ENCODE data around the gene SLF2. TPM values are rescaled to one million over a fixed set of nuclear protein-coding genes. Genes with fewer than 3 reads are reported as not detected.

SLF2 gene
- total RNA-seq, 2 experiments from 2014 or later, result 29.0 to 31.9 TPM

DNA sequence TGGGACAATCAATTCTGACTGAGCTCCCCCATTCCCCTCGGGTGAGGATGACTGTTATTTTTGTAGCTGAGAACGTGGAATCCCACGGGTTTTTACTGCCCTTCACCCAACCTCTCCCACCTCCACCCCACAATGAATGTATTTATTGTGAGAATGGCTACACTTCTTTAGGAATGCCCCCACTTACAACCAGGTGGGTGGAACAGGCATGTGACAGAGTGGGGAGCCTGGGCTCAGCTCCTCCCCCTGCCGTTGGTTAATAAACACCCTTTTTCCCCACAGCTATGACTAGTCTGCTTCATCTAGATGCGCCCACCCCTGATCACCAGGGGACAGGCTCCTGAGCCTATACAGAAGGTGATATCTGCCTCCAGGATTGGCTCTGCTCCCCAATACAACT lies 72.6 kb downstream of the SLF2 start:
- no peaks in the 10 kb centered on the region for H3K27me3 Mint-ChIP-seq
- intact Hi-C loops (cut with micrococcal nuclease), result no loop called here
- no peak overlapping the region for H3K4me3 Mint-ChIP-seq
- peaks cover 31% of the 10 kb centered on the region for H3K4me1 Mint-ChIP-seq (ENCODE audit: low read depth)
- DNase-seq (no peak), ATAC-seq (no peak)
- no peaks in the 10 kb centered on the region for H3K9me3 Mint-ChIP-seq
- H3K27ac Mint-ChIP-seq, result no peak overlapping the region
- ChIA-PET POLR2A (interaction anchor here (1.1 to 1.3 kb wide), 3 partner anchors 11 to 20 kb away, joined by 3 to 5 read pairs (median 3); no protein-coding TSS in a partner anchor), CTCF (interaction anchor here (1.4 to 6.6 kb wide), 4 partner anchors 12 to 29 kb away, joined by 6 to 50 read pairs (median 8); partner anchors contain the start of genes LZTS2 and SEMA4G)
- H3K36me3 Mint-ChIP-seq (ENCODE audit: low read depth), result peaks cover 19% of the 10 kb centered on the region
- TF ChIP-seq, protein P1, sequence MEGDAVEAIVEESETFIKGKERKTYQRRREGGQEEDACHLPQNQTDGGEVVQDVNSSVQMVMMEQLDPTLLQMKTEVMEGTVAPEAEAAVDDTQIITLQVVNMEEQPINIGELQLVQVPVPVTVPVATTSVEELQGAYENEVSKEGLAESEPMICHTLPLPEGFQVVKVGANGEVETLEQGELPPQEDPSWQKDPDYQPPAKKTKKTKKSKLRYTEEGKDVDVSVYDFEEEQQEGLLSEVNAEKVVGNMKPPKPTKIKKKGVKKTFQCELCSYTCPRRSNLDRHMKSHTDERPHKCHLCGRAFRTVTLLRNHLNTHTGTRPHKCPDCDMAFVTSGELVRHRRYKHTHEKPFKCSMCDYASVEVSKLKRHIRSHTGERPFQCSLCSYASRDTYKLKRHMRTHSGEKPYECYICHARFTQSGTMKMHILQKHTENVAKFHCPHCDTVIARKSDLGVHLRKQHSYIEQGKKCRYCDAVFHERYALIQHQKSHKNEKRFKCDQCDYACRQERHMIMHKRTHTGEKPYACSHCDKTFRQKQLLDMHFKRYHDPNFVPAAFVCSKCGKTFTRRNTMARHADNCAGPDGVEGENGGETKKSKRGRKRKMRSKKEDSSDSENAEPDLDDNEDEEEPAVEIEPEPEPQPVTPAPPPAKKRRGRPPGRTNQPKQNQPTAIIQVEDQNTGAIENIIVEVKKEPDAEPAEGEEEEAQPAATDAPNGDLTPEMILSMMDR (IDR thresholded peaks at IDR 0.05), result no peak

- H3K27me3 Mint-ChIP-seq, result no peaks in the 10 kb centered on the region
- intact Hi-C loops (cut with micrococcal nuclease), result no loop called here
- no peak overlapping the region for H3K27ac Mint-ChIP-seq
- TF ChIP-seq, protein P1 (IDR thresholded peaks at IDR 0.05), result no peak
- no peak for ATAC-seq
- ChIA-PET CTCF (interaction anchor here (1.1 to 6.6 kb wide), 5 partner anchors 11 to 45 kb away, joined by 3 to 50 read pairs (median 6); partner anchors contain the start of genes LZTS2, PDZD7, SEMA4G and SFXN3), POLR2A (interaction anchor here (0.9 to 2.9 kb wide), 5 partner anchors 11 to 73 kb away, joined by 3 to 25 read pairs (median 5); partner anchors contain the start of gene LZTS2)
- no peak for DNase-seq
- H3K4me3 Mint-ChIP-seq, result peak overlapping the region; percentile 96
- peaks cover 40% of the 10 kb centered on the region for H3K4me1 Mint-ChIP-seq (ENCODE audit: low read depth)
- H3K9me3 Mint-ChIP-seq, result no peaks in the 10 kb centered on the region
- H3K36me3 Mint-ChIP-seq (ENCODE audit: low read depth), result peaks cover 30% of the 10 kb centered on the region
Observed at GRCh38 chr10:100986623-100986951, 73.8 kb downstream of the SLF2 start.

DNA sequence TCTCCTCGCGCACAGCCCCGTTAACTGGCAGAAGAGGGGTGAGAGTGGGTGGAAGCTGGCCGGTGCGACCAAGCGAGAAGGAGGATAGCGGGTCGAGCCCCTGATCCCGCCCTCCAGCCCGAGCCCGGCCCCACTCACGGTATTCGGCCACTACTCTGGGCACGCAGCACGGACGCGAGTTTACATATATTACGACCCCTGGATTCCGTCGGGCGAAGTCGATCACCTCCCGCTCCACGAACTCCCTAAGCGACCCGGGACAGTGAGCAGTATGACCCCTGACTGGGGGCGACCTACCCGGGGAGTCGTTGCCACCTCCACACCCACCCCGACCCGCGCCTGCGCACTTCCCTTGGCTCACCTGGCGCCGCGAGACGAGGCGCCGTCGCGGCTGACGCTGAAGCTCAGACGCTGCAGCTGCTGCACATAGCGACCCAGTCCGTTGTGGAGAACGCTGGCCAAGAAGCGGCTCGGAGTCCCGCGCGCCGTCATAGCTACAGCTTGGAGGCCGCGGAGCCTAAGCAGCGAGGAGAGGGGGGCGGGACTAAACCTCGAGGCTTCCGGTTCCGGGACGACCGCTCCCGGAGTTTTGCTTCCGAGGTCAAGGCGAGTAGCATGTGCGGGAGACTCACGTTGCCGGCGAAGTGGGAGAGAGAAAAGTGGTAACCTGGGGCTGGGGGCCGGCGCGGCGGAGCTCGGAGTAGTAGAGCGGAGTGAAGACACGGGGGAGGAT lies 74.4 kb downstream of the SLF2 start, which contains the start of the genes MRPL43 and TWNK:
Gene MRPL43, minus strand, starts transcription at position 546 of the 733 bp plus-strand sequence. Its CDS starts 54 bp downstream, at position 492.
Gene TWNK, plus strand, starts transcription at position 592 of the 733 bp plus-strand sequence. CDS start 668 bp downstream, outside the sequence.
- peak within 1 kb of the TSS; percentile 96 for H3K4me3 Mint-ChIP-seq
- TF ChIP-seq, protein P1 (IDR thresholded peaks at IDR 0.05), result no peak
- DNase-seq (peak; percentile 92), ATAC-seq (peak; percentile 97)
- H3K27ac Mint-ChIP-seq, result peak within 1 kb of the TSS; percentile 89
- H3K9me3 Mint-ChIP-seq, result no peaks in the 10 kb centered on the region
- ChIA-PET POLR2A (interaction anchor here (0.9 to 2.9 kb wide), 4 partner anchors 11 to 73 kb away, joined by 3 to 25 read pairs (median 4); partner anchors contain the start of gene LZTS2), CTCF (interaction anchor here (1.1 to 6.6 kb wide), 6 partner anchors 10 to 44 kb away, joined by 3 to 50 read pairs (median 7); partner anchors contain the start of genes LZTS2, PDZD7, SEMA4G and SFXN3)
- intact Hi-C loops (cut with micrococcal nuclease), result no loop called here
- H3K27me3 Mint-ChIP-seq, result no peaks in the 10 kb centered on the region
- peaks cover 40% of the 10 kb centered on the region for H3K4me1 Mint-ChIP-seq (ENCODE audit: low read depth)
- peaks cover 30% of the 10 kb centered on the region for H3K36me3 Mint-ChIP-seq (ENCODE audit: low read depth)

DNA sequence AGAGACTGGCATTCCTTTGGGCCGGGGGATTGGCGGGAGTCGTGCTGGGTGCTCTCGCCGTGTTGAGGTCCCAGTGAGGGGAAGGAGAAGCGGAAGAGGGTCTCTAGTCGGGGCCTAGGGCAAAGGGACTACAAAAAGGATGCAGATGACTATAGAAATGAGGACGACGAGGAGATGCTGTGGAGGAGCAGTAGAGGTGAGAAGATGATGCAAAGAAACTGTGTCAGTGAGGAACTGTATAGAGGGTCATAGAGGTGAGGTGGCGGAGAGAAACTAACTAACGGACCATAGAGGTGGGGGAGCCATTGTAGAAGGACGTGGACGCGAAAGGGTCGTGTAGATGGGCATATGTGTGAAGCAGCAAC lies 74.9 kb downstream of the SLF2 start:
- POLR2A ChIA-PET, result interaction anchor here (0.9 to 2.9 kb wide), 4 partner anchors 11 to 42 kb away, joined by 3 to 25 read pairs (median 3); partner anchors contain the start of gene LZTS2
- H3K9me3 Mint-ChIP-seq, result no peaks in the 10 kb centered on the region

More for the DNA sequence above, 74.9 kb downstream of the SLF2 start:
- DNase-seq (no peak), ATAC-seq (peak; percentile 21)
- H3K27me3 Mint-ChIP-seq, result no peaks in the 10 kb centered on the region
- H3K4me3 Mint-ChIP-seq, result peak overlapping the region; percentile 96
- intact Hi-C loops (cut with micrococcal nuclease), result no loop called here
- peaks cover 40% of the 10 kb centered on the region for H3K4me1 Mint-ChIP-seq (ENCODE audit: low read depth)
- H3K27ac Mint-ChIP-seq, result peak overlapping the region; percentile 89
- TF ChIP-seq, protein P1 (IDR thresholded peaks at IDR 0.05), result no peak
- CTCF ChIA-PET, result interaction anchor here (1.6 to 6.6 kb wide), 4 partner anchors 10 to 31 kb away, joined by 7 to 50 read pairs (median 8); partner anchors contain the start of gene SEMA4G
- H3K36me3 Mint-ChIP-seq (ENCODE audit: low read depth), result peaks cover 32% of the 10 kb centered on the region

All from activated CD8-positive, alpha-beta T cell treated with anti-CD3 and anti-CD28 coated beads for 36 hours (primary cell).